Neural crest cell (in vitro differentiated cells): ENCODE data around the gene GTPBP6. TPM values are rescaled to one million over a fixed set of nuclear protein-coding genes. Genes with fewer than 3 reads are reported as not detected.

Experiments used
- DNase-seq: peaks from one replicate; pipeline ENCODE4 v3.0.0; 2021; ENCODE audit warnings: low read depth, mixed read lengths, low spot score
- H3K27ac Mint-ChIP-seq: one replicate; pipeline ENCODE4 v1.8.0; 2021; ENCODE audit warnings: mild to moderate bottlenecking, mixed read lengths; ENCODE audit not compliant: unreplicated experiment
- H3K27me3 Mint-ChIP-seq: 2 replicates; pipeline ENCODE4 v1.8.0; 2021; ENCODE audit warnings: low read depth, mild to moderate bottlenecking, mixed read lengths
- H3K36me3 Mint-ChIP-seq: 2 replicates; pipeline ENCODE4 v1.8.0; 2021; ENCODE audit warnings: low read depth, mild to moderate bottlenecking, mixed read lengths
- H3K4me1 Mint-ChIP-seq: 2 replicates; pipeline ENCODE4 v1.8.0; 2021; ENCODE audit warnings: mixed read lengths
- H3K4me3 Mint-ChIP-seq: one replicate; pipeline ENCODE4 v1.8.0; 2021; ENCODE audit warnings: mild to moderate bottlenecking, mixed read lengths
- H3K9me3 Mint-ChIP-seq: 2 replicates; pipeline ENCODE4 v1.8.0; 2021; ENCODE audit warnings: mixed read lengths
- total RNA-seq: library from RNA; stranded (reverse); gene quantifications from 2 replicates; pipeline ENCODE4 v1.2.1, GENCODE V29; 2021
- TF ChIP-seq, protein P1 (sequence below): fragments of 200-600 bp; sonication (generic); conservative IDR thresholded peaks from 2 replicates; pipeline ENCODE4 v1.5.0; 2021; ENCODE audit warnings: antibody characterized with exemption, mild to moderate bottlenecking

GTPBP6 gene
- total RNA-seq, 1 donor from 2014 or later, result 81.9 TPM

DNA sequence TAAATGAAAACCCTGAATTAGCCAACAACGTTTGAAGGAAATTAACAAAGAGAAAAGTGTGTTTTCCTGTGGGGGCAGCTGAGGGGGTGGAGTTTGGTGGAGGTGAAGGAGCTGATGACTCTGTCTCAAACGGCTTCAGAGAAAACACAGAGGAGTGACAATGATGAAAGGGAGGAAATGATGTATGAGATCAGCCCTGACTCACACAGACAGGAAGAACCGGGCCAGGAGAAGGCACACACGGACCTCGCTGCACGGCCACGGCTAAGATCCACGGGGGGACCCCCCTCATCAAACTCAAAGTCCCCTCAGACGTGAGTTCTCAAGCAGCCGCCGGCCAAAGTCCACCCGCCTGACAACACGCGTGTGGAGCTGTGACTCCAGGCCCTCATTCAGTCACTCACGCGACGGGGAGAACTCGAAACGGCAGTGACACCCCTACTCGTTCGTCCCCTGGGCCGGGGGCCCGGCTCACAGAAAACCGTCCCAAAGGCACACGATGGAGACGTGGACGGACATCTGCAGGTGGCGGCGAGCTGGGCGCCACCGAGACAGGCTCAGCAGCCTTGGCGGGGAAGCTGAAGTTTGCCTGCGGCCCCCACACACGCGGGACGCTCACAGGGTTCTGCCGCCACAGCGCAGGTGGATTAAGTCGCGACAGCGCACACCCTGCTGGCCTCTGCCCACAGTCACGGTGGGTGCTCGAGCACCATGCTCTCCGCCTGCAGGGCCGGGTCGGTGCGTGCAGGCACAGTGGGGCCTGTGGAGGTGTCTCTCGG is 39.3 kb upstream of the GTPBP6 start:
- DNase-seq, result no peak
- H3K27ac Mint-ChIP-seq, result peak overlapping the region; percentile 73
- H3K4me3 Mint-ChIP-seq, result no peak overlapping the region
- peaks cover 6% of the 10 kb centered on the region for H3K9me3 Mint-ChIP-seq
- H3K4me1 Mint-ChIP-seq, result peaks cover 29% of the 10 kb centered on the region
- no peaks in the 10 kb centered on the region for H3K27me3 Mint-ChIP-seq
- peaks cover 55% of the 10 kb centered on the region for H3K36me3 Mint-ChIP-seq
- TF ChIP-seq, protein P1, sequence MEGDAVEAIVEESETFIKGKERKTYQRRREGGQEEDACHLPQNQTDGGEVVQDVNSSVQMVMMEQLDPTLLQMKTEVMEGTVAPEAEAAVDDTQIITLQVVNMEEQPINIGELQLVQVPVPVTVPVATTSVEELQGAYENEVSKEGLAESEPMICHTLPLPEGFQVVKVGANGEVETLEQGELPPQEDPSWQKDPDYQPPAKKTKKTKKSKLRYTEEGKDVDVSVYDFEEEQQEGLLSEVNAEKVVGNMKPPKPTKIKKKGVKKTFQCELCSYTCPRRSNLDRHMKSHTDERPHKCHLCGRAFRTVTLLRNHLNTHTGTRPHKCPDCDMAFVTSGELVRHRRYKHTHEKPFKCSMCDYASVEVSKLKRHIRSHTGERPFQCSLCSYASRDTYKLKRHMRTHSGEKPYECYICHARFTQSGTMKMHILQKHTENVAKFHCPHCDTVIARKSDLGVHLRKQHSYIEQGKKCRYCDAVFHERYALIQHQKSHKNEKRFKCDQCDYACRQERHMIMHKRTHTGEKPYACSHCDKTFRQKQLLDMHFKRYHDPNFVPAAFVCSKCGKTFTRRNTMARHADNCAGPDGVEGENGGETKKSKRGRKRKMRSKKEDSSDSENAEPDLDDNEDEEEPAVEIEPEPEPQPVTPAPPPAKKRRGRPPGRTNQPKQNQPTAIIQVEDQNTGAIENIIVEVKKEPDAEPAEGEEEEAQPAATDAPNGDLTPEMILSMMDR, result no peak

DNA sequence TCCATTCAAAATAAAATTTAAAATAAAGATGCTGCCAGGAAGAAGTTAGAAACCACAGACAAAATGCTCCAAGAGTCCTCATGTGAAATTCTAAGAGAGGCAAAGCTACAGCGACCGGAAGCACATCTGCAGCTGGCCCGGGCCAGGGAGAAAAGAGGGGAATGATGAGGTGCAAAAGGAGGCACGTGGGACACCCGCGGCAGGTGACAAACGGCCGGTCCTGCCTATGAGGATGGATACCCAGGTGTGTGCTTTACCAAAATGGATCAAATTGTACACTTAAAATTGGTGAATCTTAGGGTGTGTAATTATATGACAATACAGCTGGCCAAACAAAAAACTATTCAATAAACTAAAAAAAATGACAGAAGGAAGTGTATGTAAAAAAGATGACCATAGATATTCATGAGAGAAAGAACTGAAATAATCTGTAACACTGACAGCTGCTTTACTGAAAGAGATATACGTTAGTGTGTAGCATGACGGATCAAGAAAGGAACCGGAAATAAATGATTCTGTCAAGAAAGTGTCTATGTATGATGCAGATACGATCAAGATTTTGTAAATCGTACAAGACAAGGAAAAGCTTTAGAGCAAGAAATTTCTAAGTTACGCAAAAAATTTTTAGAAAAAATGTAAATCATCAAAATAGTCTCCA is 38.6 kb upstream of the GTPBP6 start:
- TF ChIP-seq, protein P1, result no peak
- Mint-ChIP-seq H3K4me3 (no peak overlapping the region), H3K36me3 (peaks cover 54% of the 10 kb centered on the region), H3K27ac (peak overlapping the region; percentile 73), H3K9me3 (peaks cover 3% of the 10 kb centered on the region), H3K4me1 (peaks cover 29% of the 10 kb centered on the region), H3K27me3 (no peaks in the 10 kb centered on the region)
- DNase-seq, result no peak

DNA sequence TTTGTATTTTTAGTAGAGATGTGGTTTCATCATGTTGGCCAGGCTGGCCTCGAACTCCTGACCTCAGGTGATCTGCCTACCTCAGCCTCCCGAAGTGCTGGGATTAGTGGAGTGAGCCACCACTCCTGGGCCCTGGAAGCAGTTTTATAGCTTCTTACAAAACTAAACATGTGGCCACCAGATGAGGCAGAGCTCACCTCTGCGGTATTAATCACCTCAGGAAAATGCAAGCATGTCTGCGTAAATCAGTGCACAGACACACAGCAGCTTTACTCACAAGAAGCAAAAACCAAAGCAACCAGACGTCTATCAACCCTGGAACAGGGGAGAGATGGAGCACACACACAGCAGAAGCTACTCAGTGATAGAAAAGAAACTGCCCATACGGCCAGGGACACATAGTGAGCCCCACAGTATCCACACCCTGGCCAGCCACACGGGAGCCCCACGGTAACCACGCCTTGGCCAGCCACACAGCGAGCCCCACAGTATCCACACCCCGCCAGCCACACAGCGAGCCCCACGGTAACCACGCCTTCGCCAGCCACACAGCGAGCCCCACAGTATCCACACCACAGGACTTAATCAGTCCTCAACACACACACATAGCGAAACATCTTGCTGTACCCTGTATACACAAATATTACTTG is 37.9 kb upstream of the GTPBP6 start:
- H3K4me1 Mint-ChIP-seq, result peaks cover 29% of the 10 kb centered on the region
- no peak overlapping the region for H3K27ac Mint-ChIP-seq
- TF ChIP-seq, protein P1, result no peak
- peaks cover 49% of the 10 kb centered on the region for H3K36me3 Mint-ChIP-seq
- H3K27me3 Mint-ChIP-seq, result no peaks in the 10 kb centered on the region
- H3K9me3 Mint-ChIP-seq, result peaks cover 3% of the 10 kb centered on the region
- no peak overlapping the region for H3K4me3 Mint-ChIP-seq
- no peak for DNase-seq

DNA sequence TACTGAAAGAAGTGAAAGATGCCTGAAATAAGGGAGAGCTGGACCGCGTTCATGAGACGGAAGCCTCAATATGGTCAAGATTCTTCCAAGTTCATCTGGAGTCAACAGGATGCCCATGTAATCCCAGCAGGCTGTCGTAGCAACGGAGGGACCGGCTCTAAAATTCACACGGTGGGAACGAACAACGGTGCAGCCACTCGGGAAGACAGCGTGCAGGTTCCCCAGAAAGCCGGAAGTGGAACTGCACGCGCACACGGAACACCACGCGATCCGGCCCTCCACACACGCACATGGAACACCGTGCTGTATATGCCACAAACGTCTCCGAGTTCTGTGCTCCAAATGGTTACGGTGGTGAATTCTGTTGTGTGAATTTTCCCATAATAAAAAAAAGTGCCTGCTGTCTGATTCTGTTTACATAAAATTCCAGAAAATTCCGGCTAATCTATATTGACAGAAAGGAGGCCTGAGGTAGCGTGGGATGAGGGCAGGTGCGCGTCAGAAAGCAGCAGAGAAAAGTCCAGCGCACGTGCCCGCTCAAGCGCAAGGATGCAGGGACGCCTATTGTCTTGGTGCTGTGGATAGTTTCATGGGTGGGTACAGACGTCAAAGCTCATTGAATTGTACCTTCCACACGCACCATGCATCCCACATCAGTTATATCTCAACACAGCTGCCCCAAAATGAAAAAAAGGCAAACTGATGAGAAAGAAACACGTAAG is 36.9 kb upstream of the GTPBP6 start:
- Mint-ChIP-seq H3K4me1 (peaks cover 29% of the 10 kb centered on the region), H3K9me3 (peaks cover 3% of the 10 kb centered on the region), H3K36me3 (peaks cover 41% of the 10 kb centered on the region), H3K27ac (peak overlapping the region; percentile 43), H3K4me3 (no peak overlapping the region), H3K27me3 (no peaks in the 10 kb centered on the region)
- no peak for DNase-seq
- TF ChIP-seq, protein P1, result no peak
